Cerebellar cortex (tissue), 1 donor: ENCODE measurements around the gene SMARCA4.

Source experiments
- DNase-seq: peaks from one replicate; pipeline ENCODE4 v3.0.0-alpha.2; 2015; ENCODE audit warnings: low spot score

Gene SMARCA4

DNA sequence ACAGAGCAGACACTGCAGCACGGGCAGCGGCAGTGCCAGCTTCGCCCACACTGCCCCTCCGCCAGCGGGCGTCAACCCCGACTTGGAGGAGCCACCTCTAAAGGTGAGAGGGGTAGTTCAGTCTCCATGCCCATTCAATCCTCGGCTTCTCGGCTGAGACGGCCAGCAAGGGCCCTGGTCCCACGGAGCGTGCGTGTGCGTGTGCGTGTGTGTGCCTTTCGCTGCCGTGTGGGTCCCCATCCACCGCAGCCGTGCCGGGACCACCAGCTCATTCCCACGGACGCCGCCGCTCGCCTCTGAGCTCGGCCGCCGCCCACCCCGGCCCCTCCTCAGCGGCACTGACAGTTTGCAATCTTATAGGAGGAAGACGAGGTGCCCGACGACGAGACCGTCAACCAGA lies 72.9 kb downstream of the SMARCA4 start:
- no peak for DNase-seq

DNA sequence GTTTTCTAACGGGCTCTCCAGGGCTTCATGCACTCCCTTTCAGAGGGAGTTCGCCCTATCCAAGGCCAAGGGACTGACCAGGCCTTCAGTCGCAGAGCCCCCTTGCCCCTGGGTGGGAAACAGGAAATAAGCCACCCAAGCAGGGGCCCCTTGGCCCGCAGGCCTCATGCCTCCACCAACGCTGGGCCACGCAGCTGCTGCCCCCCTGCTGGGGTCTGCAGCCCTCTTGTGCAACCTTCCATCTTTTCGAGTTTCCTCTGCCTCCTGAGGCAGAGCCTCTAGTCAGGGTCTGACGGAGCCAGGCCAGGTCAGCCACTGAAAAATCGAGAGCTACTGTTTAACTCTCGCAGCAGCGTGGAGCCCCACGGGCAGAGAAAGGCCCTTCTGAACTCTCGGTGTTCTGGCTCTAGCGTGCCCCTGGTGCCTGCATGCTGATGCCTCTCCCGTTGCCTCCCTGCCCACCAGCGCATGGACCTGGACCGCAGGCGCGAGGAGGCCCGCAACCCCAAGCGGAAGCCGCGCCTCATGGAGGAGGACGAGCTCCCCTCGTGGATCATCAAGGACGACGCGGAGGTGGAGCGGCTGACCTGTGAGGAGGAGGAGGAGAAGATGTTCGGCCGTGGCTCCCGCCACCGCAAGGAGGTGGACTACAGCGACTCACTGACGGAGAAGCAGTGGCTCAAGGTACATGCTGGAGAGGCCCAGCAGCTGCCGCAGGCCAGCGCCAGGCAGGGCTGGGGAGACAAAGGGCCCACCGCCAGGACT lies 73.8 kb downstream of the SMARCA4 start:
- DNase-seq, result no peak

DNA sequence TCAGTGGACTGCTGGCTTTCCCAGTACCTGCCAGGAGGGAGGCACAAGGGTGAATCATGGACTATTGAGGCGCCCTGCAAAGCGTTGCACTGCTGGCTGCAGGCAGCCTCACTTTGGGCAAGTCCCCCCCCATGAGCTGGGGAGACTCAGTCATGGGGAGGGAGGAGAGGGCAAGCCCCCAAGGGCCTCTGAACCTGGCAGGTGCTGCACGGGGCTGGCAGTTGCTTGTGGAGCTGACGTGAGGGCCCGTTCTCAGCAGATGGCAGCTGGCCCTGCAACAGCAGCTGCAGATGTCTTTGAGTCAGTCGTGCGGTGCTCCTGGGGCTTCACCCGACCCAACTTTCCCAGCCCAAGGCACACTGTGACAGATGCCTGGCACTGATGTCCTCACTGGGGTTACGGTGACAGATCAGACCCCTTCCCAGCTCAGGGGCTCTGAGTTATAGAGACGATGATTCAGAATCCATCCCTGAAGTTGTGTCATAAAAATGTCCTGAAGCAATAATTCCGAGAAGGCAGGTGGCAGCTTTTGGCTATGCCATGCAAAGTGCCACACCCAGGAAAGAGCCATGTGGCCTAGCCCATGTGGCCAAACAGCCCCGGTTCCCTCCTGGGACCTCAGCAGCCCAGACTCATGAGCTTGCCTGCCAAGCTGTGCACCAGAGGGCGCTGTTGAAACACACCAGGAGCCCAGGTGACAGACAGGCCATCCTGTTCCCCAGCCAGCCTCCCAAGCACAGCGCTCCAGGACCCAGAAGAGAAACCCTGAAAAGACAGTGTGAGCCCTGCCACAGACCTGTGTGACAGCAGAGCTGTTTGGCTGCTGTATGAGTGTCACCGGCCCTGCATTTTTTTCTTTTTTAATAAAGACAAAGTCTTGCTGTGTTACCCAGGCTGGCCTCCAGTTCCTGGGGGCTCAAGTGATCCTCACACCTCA lies 74.9 kb downstream of the SMARCA4 start:
- peak; percentile 90 for DNase-seq

DNA sequence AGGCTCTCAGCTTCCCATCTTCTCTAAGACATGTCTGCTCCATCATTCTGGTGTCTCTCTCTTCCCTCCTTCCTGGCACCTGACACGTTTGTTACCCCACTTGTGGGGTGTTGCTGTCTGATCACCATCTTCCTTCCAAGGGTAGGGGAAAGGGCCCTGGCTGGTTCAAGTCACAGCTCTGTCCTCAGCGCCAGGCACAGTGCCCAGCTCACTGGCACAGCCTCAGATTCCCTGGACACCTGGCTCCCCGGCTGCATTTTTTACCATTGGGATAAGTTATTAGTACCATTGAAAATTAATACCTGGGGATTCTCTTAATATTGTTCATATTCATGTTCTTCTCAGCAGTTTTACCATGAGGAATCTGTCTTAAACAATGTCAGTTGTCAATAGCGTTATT lies 77.7 kb downstream of the SMARCA4 start:
- peak; percentile 51 for DNase-seq

DNA sequence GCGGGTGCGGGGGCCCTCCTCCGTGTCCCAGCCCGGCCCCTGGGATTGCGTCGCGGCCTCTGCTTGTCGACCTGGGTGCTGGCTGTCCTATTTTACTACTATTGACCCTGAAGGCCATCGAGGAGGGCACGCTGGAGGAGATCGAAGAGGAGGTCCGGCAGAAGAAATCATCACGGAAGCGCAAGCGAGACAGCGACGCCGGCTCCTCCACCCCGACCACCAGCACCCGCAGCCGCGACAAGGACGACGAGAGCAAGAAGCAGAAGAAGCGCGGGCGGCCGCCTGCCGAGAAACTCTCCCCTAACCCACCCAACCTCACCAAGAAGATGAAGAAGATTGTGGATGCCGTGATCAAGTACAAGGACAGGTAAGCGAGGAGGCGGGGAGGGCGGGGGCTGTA lies 80.4 kb downstream of the SMARCA4 start:
- DNase-seq, result no peak

DNA sequence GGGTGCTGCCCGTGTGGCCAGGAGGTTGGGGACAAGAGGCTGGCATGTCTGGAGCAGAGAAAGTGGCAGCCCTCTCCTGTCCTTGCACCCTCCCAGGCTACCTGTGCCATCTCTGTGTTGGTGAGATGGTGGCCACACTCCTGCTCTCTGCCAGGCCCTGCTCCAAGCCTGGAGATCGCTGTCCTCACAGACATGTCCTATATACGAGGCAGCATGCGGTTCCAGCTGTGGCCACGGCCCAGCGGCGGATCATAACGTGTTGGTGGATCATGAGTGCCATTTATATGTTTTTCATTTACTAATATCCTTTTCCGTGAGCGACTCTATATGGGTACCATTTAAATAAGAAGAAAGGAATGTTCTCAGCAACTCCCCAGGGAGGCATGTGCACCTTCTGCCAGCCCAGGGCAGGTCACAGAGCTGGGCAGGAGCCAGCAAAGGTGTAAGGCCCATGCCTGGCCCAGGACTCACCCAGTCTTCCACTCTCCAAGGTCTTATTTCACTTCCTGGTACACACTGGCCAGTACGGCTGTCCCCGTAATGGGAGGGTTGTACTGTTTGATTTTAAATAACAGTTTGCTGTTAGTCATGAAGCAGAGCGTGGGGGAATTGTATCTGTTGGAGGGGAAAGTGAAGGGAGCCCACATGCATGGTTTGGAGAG lies 81.3 kb downstream of the SMARCA4 start:
- DNase-seq, result no peak

DNA sequence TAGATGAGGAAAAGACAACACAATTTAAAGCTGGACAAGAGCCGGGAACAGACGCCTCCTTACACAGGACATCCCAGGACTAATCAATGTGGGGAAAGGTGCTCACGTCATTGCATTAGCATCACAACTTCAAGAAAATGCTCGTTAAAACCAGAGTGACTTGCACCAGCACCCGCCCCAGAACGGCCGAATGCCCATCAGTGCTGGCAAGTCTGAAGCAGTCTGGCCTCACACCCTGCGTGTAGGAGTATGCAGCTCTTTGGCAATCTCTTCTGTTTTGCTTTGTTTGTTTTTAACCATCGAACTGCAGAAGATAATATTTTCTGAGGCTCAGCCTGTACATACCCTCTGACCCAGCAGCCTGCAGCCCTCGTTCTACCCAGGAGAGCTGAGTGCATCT lies 83.6 kb downstream of the SMARCA4 start:
- no peak for DNase-seq

DNA sequence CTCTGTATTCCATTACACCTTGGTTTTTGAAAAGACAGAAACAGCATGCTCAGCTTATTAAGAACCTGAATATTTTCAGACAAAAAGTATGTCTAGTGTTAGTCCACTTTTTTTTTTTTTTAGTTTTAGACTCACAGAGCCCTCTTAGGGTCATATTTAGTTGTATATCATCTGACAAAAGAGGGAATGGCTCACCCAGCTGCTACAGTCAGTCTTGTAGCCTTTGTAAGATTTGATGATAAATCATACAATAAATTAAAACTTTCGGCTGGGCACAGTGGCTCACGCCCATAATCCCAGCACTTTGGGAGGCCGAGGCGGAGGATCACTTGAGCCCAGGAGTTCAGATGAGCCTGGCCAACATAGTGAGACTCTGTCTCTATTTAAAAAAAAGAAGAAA lies 84.7 kb downstream of the SMARCA4 start:
- DNase-seq, result no peak

DNA sequence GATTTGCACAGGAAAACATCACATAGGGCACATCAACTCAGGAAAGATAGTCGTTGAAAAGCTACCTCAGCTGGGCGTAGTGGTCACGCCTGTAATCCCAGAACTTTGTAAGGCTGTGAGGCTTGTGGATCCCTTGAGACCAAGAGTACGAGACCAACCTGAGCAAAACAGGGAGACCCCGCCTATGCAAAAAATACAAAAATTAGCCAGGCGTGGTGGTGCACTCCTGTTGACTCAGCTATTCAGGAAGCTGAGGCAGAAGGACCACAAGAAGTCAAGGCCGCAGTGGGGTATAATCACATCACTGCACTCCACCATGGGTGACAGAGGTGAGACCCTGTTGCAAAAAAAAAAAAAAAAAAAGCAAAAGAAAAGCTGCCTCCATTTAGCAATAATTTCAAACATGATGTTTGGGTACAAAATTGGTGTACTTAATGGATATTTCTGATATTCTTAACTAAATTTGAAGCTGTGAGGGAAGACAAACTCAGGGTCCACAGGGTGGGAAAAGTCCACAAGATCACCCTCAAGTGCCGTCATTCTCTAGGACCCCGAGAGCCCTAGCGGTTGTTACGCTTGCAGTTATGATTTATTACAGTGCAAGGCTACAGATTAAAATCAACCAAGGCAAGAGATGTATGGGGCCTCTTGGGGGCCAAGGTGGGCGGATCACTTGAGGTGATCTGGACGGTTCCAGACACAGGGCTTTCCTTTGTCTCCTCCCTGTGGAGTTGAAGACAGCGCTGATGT lies 86.0 kb downstream of the SMARCA4 start:
- no peak for DNase-seq

DNA sequence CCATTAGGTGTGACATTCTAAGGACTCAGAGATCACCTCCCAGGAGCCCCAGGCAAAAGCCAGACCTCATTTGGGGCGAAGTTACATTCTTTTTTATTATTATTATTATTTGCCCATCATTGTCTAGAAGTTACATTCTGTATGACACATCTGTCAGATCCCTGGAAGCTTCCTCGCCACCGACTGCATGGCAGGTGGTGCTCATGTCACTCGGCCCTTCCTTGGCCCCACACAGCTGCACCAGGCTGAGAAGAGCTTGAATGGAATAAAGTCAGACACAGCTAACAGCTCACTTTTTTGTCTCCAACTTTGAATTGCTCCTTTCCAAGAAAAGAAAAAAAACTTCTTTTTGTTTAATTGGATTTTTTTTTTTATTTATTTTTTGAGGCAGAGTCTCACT lies 87.0 kb downstream of the SMARCA4 start:
- DNase-seq, result no peak

DNA sequence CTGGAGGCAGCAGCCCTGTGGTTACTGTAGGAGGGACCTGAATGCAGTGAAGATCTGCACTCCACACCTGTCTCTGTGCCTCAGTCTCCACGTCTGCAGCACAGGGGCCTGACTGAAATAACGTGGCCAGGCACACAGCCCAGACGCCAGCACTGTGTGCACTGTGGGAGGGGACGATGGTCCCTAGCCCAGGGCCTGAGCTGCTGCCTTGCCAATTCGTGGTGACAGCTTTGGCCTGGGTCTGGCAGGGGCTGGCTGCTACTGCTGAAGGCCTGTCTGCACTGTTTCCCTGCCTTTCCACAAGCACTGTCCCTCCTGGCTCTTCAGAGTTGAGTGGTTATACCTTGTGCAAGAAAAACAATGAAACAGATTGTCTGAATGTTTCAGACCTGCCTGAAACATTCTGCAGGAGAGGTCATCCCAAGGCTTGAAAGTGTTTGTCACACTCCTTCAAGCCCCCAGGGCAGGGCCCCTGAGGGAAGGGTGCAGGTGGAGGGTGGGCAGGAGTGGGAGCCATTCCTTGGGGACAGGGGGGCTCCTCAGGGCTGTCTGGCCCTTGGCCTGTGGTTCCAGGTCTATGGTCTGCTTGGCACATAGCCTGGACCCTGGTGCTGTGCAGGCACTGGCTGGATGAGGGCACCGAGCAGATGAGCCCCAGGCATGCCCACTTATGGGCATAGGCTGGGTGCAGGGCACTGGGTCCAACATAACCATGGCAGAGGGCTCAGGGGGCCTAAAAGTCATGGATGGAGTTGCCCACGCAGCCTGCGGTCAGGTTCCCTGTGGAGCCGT lies 89.7 kb downstream of the SMARCA4 start:
- DNase-seq, result no peak

DNA sequence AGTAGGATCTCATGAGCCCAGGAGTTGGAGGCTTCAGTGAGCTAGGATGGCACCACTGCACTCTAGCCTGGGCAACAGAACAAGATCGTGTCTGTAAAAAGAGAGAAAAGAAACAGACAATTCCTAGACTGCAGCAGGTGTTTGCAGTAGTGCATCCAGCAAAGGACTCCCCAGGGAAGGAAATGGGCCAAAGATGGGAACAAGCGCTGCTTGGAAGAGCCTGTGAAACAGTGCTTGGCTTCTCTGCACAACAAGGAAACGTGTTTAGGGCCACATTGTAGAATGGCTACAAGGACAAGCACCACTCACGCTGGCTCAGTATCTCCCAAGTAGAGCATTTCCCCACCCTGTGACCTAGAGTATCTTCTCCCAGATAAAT lies 93.0 kb downstream of the SMARCA4 start:
- DNase-seq, result no peak

DNA sequence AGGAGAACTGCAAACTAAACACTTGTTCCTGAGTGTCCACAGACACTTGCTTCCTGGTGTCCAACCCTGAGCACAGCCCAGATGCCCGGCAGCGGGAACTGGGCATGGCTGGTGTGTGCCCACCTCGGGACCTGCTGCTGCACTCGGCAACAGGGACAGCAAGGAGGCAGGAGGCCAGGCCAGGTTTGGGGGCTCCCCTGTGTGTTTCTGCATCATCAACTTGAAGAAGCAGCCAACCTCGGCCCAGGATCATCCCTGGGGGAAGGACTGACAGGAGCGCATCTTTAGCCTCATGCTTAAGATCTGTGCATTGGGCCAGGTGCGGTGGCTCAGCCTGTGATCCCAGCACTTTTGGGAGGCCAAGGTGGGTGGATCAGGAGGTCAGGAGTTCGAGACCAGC lies 93.4 kb downstream of the SMARCA4 start:
- DNase-seq, result no peak

DNA sequence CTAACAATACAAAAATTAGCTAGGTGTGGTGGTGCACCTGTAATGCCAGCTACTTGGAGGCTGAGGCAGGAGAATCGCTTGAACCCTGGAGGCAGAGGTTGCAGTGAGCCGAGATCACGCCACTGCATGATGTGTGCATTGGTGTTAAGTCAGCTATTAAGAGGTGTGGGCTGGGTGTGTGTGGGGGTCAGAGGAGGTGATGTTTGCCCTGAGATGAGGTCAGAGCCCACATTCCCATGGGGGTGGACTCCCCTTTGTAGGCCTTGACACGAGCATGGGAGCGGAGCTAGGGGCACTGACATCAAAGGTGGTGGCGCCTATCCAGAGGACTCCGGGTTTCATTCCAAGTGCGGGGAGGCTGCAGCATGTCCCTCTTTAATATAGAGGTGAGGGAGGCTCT lies 93.8 kb downstream of the SMARCA4 start:
- DNase-seq, result no peak

DNA sequence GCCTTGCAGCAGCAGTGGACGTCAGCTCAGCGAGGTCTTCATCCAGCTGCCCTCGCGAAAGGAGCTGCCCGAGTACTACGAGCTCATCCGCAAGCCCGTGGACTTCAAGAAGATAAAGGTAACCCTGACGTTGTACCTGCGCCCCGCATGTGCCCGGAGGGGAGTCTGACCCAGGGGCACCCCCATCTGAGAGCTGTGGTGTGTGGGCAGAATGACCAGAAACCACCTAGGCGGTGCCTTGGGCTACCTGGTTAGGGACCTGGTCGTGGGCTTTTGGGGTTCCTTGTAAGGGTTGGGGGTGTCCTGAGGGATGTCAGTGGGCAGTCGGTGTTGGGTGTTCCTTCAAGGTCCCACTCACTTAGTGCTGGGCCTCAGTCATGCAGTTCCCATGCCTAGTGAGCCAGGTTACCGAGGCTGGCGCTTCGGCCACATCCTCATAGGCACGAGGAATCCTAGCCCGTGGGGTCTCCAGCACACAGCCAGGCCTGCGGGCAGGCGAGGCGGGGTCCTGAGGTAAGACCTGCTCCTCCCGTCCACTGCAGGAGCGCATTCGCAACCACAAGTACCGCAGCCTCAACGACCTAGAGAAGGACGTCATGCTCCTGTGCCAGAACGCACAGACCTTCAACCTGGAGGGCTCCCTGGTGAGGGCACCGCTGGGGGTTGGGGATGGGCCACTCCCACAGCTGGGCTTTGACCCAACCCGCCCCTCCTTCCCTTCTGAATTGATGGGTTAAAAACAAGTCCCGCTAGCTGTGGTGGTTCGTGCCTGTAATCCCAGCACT lies 97.6 kb downstream of the SMARCA4 start:
- no peak for DNase-seq

DNA sequence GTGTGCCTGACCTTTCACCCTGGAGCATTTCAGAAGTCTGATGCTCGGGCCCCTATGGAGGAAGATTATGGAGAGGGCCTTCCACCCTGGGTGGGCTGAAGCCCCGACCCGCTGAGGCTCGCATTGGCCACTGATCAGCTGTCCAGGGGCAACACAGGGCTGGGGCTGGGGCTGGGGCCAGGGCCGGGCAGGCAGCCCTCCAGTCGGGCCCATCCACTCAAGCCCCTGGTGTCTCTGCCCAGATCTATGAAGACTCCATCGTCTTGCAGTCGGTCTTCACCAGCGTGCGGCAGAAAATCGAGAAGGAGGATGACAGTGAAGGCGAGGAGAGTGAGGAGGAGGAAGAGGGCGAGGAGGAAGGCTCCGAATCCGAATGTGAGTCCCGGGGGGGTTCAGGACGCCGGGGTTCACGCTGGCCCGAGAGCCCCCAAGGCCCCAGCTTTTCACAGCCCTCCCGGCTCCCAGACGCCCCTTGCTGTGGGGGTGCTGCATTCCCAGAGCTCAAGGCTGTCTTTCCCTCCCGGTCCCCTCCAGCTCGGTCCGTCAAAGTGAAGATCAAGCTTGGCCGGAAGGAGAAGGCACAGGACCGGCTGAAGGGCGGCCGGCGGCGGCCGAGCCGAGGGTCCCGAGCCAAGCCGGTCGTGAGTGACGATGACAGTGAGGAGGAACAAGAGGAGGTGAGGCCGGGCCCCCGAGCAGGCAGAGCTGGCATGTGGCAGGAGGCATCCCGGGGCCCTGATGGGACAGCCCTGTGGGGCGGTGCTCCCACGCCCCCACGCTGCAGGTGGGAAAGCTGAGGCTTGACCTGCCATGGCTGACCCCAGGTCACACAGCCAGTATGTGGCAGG lies 98.9 kb downstream of the SMARCA4 start:
- DNase-seq, result no peak

DNA sequence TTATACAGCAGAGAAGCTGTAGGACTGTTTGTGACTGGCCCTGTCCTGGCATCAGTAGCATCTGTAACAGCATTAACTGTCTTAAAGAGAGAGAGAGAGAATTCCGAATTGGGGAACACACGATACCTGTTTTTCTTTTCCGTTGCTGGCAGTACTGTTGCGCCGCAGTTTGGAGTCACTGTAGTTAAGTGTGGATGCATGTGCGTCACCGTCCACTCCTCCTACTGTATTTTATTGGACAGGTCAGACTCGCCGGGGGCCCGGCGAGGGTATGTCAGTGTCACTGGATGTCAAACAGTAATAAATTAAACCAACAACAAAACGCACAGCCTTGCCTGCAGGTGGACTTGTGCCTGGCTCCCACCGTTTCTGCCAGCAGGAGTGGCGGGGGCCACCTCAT lies 101.1 kb downstream of the SMARCA4 start:
- no peak for DNase-seq

DNA sequence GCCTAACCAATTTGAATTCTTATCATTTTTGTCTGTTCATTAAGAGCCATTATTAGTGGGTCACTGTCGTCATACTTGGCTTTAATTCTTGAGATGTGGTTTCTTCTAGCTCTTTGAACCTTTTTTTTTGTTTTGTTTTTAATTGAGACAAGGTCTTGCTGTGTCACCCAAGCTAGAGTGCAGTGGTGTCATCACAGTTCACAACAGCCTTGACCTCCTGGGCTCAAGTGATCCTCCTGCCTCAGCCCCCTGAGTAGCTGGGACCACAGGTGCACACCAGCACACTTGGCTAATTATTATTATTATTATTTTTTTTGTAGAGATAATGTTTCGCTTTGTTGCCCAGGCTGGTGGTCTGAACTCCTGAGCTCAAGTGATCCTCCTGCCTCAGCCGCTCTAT lies 102.6 kb downstream of the SMARCA4 start:
- DNase-seq, result no peak

DNA sequence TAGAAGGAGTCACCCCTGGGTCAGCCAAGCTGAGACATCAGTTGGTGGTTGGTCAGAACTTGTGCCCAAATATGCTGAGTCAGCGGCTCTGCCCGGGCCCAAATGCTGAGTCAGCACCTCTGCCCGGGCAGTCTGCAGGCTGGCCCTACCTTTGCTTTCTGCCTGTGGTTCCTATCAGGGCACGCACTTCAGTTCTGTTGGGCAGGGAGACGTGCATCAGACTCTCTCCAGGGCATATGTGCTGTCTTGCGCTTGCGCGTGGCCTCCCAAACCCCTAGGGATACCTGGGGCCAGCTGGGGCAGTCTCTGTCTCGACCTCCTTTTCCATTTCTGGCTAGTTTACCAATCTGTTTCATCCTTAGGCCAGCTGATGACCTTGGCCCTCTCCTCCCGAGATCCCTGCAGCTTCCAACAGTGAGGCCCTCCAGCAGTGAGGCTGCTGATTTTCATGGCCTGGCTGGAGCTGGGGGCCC lies 104.0 kb downstream of the SMARCA4 start:
- DNase-seq, result no peak
